Measurements from ENCODE around the gene RALGPS1.

Gene RALGPS1

GRCh38 chr9:127020036-127020801 is 105.6 kb downstream of the RALGPS1 start:
- DNase-seq (ENCODE audit: low read depth in 1 of 2, low spot score in 1 of 2) = no peak

- DNase-seq (ENCODE audit: low read depth in 1 of 2, low spot score in 1 of 2) = no peak
These were observed 106.2 kb downstream of the RALGPS1 start for GRCh38 chr9:127020802-127021078.

GRCh38 chr9:127021664-127022363 is 107.2 kb downstream of the RALGPS1 start:
- no peak for DNase-seq (ENCODE audit: low read depth in 1 of 2, low spot score in 1 of 2)

GRCh38 chr9:127022913-127023660 is 108.5 kb downstream of the RALGPS1 start:
- DNase-seq (ENCODE audit: low read depth in 1 of 2, low spot score in 1 of 2) = no peak

DNA sequence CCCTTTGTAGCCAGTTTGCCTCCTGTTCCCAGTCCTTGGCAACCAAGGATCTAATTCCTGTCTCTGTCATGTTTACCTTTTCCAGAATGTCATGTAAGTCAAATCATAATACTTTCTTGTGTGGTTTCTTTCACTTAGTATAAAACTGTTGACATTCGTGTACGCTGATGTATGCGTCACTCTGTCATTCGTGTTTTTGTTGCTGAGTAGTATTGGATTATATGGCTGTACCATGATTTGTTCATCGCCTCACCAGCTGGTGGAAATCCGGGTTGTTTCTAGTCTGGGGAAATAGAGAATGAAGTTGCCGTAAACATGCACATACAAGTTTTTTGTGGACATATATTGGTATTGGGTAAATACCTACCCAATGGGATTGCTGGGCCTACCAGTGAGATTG is 110.5 kb downstream of the RALGPS1 start:
- no peak for DNase-seq (ENCODE audit: low read depth in 1 of 2, low spot score in 1 of 2)

- DNase-seq (ENCODE audit: low read depth in 1 of 2, low spot score in 1 of 2) = no peak
These were observed 113.1 kb downstream of the RALGPS1 start for GRCh38 chr9:127027694-127028093.

GRCh38 chr9:127029548-127029947 is 115.0 kb downstream of the RALGPS1 start:
- no peak for DNase-seq (ENCODE audit: low read depth in 1 of 2, low spot score in 1 of 2)

DNA sequence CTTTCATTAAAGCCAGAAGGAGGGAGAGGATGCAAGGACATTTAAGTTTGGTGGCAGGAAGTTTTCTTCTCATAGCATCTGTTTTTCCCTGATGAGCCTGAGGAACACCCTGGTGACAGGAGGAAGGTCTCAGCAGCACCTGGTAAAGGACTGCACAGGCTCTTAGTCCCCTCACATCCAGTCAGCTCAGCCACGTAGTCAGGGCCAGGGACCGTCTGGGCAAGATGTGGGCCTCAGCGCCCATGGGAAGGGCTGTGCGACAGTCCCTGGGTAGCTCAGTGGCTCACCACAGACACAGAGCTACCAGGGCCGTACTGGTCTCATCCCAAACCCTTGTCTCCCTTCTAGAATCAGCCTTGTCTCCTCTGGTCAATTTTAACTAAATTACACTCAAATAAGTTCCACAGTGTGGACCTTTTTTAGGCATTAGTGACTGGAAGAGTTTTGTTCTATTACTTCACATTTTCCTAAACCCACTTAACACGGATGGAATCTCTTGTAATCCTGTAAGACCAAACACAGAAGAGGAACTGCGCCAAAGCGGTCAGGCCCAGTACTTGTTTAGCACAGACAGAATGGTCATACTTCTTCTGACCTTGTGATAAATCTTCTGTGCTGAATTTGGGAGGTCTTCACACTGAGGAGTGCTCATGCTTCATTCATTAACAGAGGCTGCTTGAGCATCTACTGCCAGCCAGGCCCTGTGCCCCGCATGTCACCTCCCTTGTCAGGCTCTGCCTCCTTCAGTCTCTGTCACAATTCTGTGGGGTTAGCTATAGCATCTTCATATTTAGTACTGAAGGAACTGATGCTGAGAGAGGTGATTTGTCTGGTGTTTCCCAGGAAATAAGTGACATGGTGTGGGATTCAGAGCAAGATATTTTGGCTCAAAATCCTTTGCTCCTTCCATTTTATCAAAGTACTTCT is 116.5 kb downstream of the RALGPS1 start:
- DNase-seq (ENCODE audit: low read depth in 1 of 2, low spot score in 1 of 2) = no peak

- no peak for DNase-seq (ENCODE audit: low read depth in 1 of 2, low spot score in 1 of 2)
These were observed 117.7 kb downstream of the RALGPS1 start for GRCh38 chr9:127032256-127032655.

- no peak for DNase-seq (ENCODE audit: low read depth in 1 of 2, low spot score in 1 of 2)
These were observed 118.5 kb downstream of the RALGPS1 start for GRCh38 chr9:127033061-127033460.

GRCh38 chr9:127033789-127034188 is 119.2 kb downstream of the RALGPS1 start:
- no peak for DNase-seq (ENCODE audit: low read depth in 1 of 2, low spot score in 1 of 2)

GRCh38 chr9:127034691-127035090 is 120.1 kb downstream of the RALGPS1 start:
- DNase-seq (ENCODE audit: low read depth in 1 of 2, low spot score in 1 of 2) = no peak

- DNase-seq (ENCODE audit: low read depth in 1 of 2, low spot score in 1 of 2) = no peak
These were observed 120.8 kb downstream of the RALGPS1 start for GRCh38 chr9:127035423-127035822.

- no peak for DNase-seq (ENCODE audit: low read depth in 1 of 2, low spot score in 1 of 2)
These were observed 121.4 kb downstream of the RALGPS1 start for GRCh38 chr9:127035948-127036347.

DNA sequence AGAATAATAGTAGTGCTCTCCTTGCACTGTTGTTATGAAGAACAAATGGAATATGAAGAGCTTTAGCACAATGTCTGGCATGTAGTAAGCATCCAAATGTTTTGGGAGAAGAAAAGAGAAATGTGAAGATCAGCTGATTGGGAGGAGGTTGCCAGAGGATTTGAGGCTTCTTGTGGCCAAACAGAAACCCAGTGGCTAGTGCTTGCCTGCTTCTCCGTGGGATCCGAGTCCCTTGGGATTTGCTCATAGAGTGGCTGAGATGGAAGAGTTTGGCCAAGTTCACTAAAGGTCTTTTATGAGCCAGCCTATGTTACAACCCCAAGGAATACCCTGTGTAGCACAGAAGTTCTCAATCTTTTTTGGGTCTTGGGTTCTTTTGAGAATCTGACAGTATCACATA is 121.9 kb downstream of the RALGPS1 start:
- no peak for DNase-seq (ENCODE audit: low read depth in 1 of 2, low spot score in 1 of 2)

GRCh38 chr9:127038531-127038930 is 123.9 kb downstream of the RALGPS1 start:
- no peak for DNase-seq (ENCODE audit: low read depth in 1 of 2, low spot score in 1 of 2)

- DNase-seq (ENCODE audit: low read depth in 1 of 2, low spot score in 1 of 2) = no peak
These were observed 124.9 kb downstream of the RALGPS1 start for GRCh38 chr9:127039492-127039891.

- no peak for DNase-seq (ENCODE audit: low read depth in 1 of 2, low spot score in 1 of 2)
These were observed 130.6 kb downstream of the RALGPS1 start for GRCh38 chr9:127045148-127045547.

DNA sequence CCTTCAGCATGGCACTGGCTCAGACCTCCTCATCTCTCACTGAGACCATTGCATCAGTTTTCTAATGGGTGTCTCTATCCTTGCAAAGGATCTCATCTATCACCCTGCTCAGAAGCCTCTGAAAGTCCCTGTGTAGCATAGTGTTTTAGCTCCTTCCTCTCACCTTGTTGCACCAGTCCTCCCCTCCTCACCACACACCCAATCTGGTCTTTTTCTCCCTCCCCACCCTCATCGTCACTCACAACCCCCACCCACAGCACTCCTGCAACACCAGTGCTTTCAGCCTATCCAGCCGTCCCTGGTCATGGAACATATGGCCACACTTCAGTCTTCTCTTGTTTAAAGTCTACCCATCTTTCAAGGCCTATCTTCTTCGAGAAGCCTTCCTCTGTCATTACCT is 133.4 kb downstream of the RALGPS1 start:
- no peak for DNase-seq (ENCODE audit: low read depth in 1 of 2, low spot score in 1 of 2)

DNA sequence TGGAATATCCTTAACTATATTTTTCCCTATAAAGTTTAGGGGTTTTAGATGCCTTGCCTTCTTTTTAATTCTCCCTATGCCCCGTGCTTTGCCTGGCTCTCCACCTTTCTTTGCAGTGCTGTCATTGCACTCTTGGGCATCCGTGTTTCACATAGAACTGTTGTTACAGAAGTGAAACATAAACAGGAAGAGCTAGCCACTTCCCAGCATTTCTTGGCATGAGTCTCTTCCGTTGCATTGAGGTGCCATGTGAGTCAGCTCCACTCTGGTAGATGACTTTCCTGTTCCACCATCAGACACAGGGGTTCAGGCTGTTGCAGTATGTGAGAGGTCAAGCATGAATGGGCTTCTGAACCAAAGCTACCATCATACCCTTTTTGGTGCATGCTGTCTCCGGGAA is 134.5 kb downstream of the RALGPS1 start:
- no peak for DNase-seq (ENCODE audit: low read depth in 1 of 2, low spot score in 1 of 2)

GRCh38 chr9:127049581-127049980 is 135.0 kb downstream of the RALGPS1 start:
- no peak for DNase-seq (ENCODE audit: low read depth in 1 of 2, low spot score in 1 of 2)
